HepG2 (cell line): ENCODE data around the gene TNK1. TPM values are rescaled to one million over a fixed set of nuclear protein-coding genes. Genes with fewer than 3 reads are reported as not detected.

Experiments used
- ATAC-seq: fragments of 200-7000 bp; cut with Tn5 transposase; 3 replicates; pipeline ENCODE4 v1.9.1; 2020; ENCODE audit warnings: mild to moderate bottlenecking, moderate library complexity
- BruUV-seq: library from RNA; stranded (reverse); fragments of 400-500 nt; replicated peaks from 2 replicates; lab custom pipeline; 2021; lab: Mats Ljungman, UMichigan
- CTCF ChIA-PET: fragments of 300-600 bp; formaldehyde crosslinking; extraction: SDS; loops from one replicate; lab custom pipeline; 2021; ENCODE audit warnings: low total read pairs, inconsistent platforms, low intra/inter-chr PET ratio; lab: Yijun Ruan, JAX
- POLR2A ChIA-PET: fragments of 350-600 bp; sonication (Branson Sonifier 250); formaldehyde crosslinking; loops from one replicate; lab custom pipeline; 2020; ENCODE audit warnings: antibody characterized with exemption, inconsistent platforms; lab: Yijun Ruan, JAX
- DNase-seq: peaks from one replicate; pipeline ENCODE4 v3.0.0-alpha.2; 2015; ENCODE audit warnings: low spot score
- FAIRE-seq: peaks from 3 replicates; lab custom pipeline; 2011; peaks lifted over from hg19 to GRCh38; lab: Jason Lieb, UNC
- H2AFZ ChIP-seq: one replicate; pipeline ENCODE4 v1.6.1; 2011; ENCODE audit warnings: low read length, inconsistent platforms
- H3K27ac ChIP-seq: fragments of 300-600 bp; 3 replicates; pipeline ENCODE4 v1.8.0; 2011; ENCODE audit warnings: mixed run types, mild to moderate bottlenecking, mixed read lengths, low read length, inconsistent platforms; ENCODE audit not compliant: insufficient read depth; ENCODE audit errors: extremely low read length
- H3K27me3 ChIP-seq, 2 experiments: fragments of 200-600 bp in 1 of 2; 2 replicates in 1 of 2; 3 replicates in 1 of 2; pipeline versions ENCODE4 v1.6.0 to v1.8.0; 2011; ENCODE audit warnings: low read length in 2 of 2, mild to moderate bottlenecking in 2 of 2, moderate library complexity in 2 of 2, inconsistent platforms in 1 of 2; ENCODE audit not compliant: insufficient read depth in 2 of 2, control insufficient read depth in 1 of 2
- H3K36me3 ChIP-seq, 2 experiments: fragments of 200-600 bp in 1 of 2; replicated peaks in 1 of 2; 2 replicates in 1 of 2; 3 replicates in 1 of 2; pipeline versions ENCODE4 v1.5.1 to v1.8.0; 2011; ENCODE audit warnings: low read length in 2 of 2, inconsistent platforms in 1 of 2; ENCODE audit not compliant: insufficient read depth in 2 of 2, control insufficient read depth in 1 of 2
- H3K4me1 ChIP-seq: 2 replicates; pipeline ENCODE4 v1.5.1; 2012; ENCODE audit warnings: low read length, inconsistent platforms; ENCODE audit not compliant: insufficient read depth
- H3K4me2 ChIP-seq: 2 replicates; pipeline ENCODE4 v1.6.0; 2011; ENCODE audit warnings: low read depth, low read length, inconsistent platforms
- H3K4me3 ChIP-seq, 3 experiments: fragments of 200-600 bp in 1 of 3; sonication (generic), shearing (Covaris generic) in 1 of 3; replicated peaks in 1 of 3; 2 replicates each; pipeline ENCODE4 v1.5.1; 2011 to 2016; ENCODE audit warnings: low read length in 3 of 3, inconsistent platforms in 2 of 3, low read depth in 2 of 3, mild to moderate bottlenecking in 2 of 3, control low read depth in 1 of 3, mixed read lengths in 1 of 3; ENCODE audit not compliant: insufficient read depth in 1 of 3
- H3K79me2 ChIP-seq: one replicate; pipeline ENCODE4 v1.6.1; 2011; ENCODE audit warnings: low read length, inconsistent platforms; ENCODE audit not compliant: insufficient read depth
- H3K9ac ChIP-seq: 2 replicates; pipeline ENCODE4 v1.6.0; 2011; ENCODE audit warnings: mild to moderate bottlenecking, low read depth, low read length, inconsistent platforms; ENCODE audit not compliant: insufficient read depth
- H3K9me3 ChIP-seq: 2 replicates; pipeline ENCODE4 v1.5.1; 2012; ENCODE audit warnings: mild to moderate bottlenecking, low read length
- H4K20me1 ChIP-seq: 2 replicates; pipeline ENCODE4 v1.6.0; 2011; ENCODE audit warnings: inconsistent platforms, mild to moderate bottlenecking, low read length, moderate library complexity; ENCODE audit not compliant: insufficient read depth
- AKAP8 ChIP-seq: sonication (generic); formaldehyde crosslinking; IDR thresholded peaks from 2 replicates; pipeline ENCODE4 v1.5.1; 2020; ENCODE audit warnings: mild to moderate bottlenecking, missing genetic modification reagents
- BRD4 ChIP-seq: sonication (generic); formaldehyde crosslinking; IDR thresholded peaks from 2 replicates; pipeline ENCODE4 v1.4.0; 2020; ENCODE audit warnings: missing genetic modification reagents
- MAFF ChIP-seq: IDR thresholded peaks from 2 replicates; pipeline ENCODE4 v1.6.1; 2011; ENCODE audit warnings: low read depth, low read length, improper control_type of control experiment
- MAFK ChIP-seq, 2 experiments: IDR thresholded peaks in 1 of 2; conservative IDR thresholded peaks in 1 of 2; 2 replicates each; pipeline ENCODE4 v1.6.1; 2011; ENCODE audit warnings: improper control_type of control experiment in 2 of 2, low read length in 2 of 2
- MED1 ChIP-seq: sonication (generic); formaldehyde crosslinking; IDR thresholded peaks from 2 replicates; pipeline ENCODE4 v1.4.0; 2020; ENCODE audit warnings: missing genetic modification reagents
- NCOA2 ChIP-seq: sonication (generic); formaldehyde crosslinking; IDR thresholded peaks from 2 replicates; pipeline ENCODE4 v1.8.0; 2022; ENCODE audit warnings: inconsistent platforms
- NR2F1 ChIP-seq, 2 experiments: fragments of 450-650 bp in 1 of 2; formaldehyde crosslinking in 1 of 2; IDR thresholded peaks; 2 replicates each; pipeline versions ENCODE4 v1.5.0 to v1.6.1; 2016 to 2020; ENCODE audit warnings: mild to moderate bottlenecking in 1 of 2, missing compliant biosample characterization in 1 of 2, missing genetic modification reagents in 1 of 2, moderate library complexity in 1 of 2
- PAX8 ChIP-seq: sonication (generic); formaldehyde crosslinking; IDR thresholded peaks from 2 replicates; pipeline ENCODE4 v1.8.0; 2022; ENCODE audit warnings: mild to moderate bottlenecking, missing genetic modification reagents, borderline replicate concordance
- RFXAP ChIP-seq: sonication (generic); formaldehyde crosslinking; IDR thresholded peaks from 2 replicates; pipeline ENCODE4 v1.4.0; 2020; ENCODE audit warnings: missing genetic modification reagents, borderline replicate concordance
- SUZ12 ChIP-seq: fragments of 150-350 bp; IDR thresholded peaks from 2 replicates; pipeline ENCODE4 v1.6.1; 2014; ENCODE audit warnings: low read depth, low read length
- ZBTB8A ChIP-seq: sonication (generic); formaldehyde crosslinking; IDR thresholded peaks from 2 replicates; pipeline ENCODE4 v1.4.0; 2020; ENCODE audit warnings: mild to moderate bottlenecking, low read depth, missing genetic modification reagents, borderline replicate concordance
- WGBS: methylation state at CpG from one replicate; pipeline ENCODE4 v1.1.6; 2017; ENCODE audit warnings: low lambda C conversion rate; 5-methylcytosine and 5-hydroxymethylcytosine counted together
- in situ Hi-C: cut with HindIII; loops from 2 replicates; pipeline ENCODE4 v1.10.0; 2017; ENCODE audit warnings: low pct_unique_long_range_greater_than_20kb; ENCODE audit not compliant: extremely low pct_ligation_motif_present
- intact Hi-C: fragments of 100-400 bp; cut with micrococcal nuclease; formaldehyde crosslinking; loops from one replicate; pipeline ENCODE4 v1.10.0; 2022; ENCODE audit not compliant: unreplicated experiment
- polyA plus RNA-seq, 8 experiments: library from polyadenylated mRNA; depleted of rRNA in 3 of 8; stranded (reverse) in 7 of 8; unstranded in 1 of 8; fragments of >200 nt; fragmentation: Illumina TruSeq in 4 of 8; extraction: Trizol in 4 of 8; gene quantifications; 2 replicates each; pipeline versions ENCODE4 v1.2.1 to v1.2.3, GENCODE V29; 2011 to 2016; ENCODE audit warnings: low read depth in 4 of 8, missing spikeins in 1 of 8, mixed read lengths in 1 of 8; ENCODE audit not compliant: insufficient read depth in 1 of 8
- total RNA-seq, 5 experiments: library from RNA; depleted of rRNA; stranded (reverse); fragments of >200 nt; fragmentation: Illumina TruSeq; extraction: Trizol; gene quantifications; 2 replicates each; pipeline ENCODE4 v1.2.3, GENCODE V29; 2016; ENCODE audit warnings: low read depth in 1 of 5
- TF ChIP-seq, protein P1 (sequence below): IDR thresholded peaks from 2 replicates; pipeline ENCODE4 v1.6.1; 2018; ENCODE audit warnings: missing genetic modification reagents, mild to moderate bottlenecking, missing compliant biosample characterization

Gene TNK1
- total and polyA plus RNA-seq, 2 of the 13 experiments (the other 11 are each of a cell fraction or from before 2014, with no cell fraction given), result 2.0 to 3.5 TPM

DNA sequence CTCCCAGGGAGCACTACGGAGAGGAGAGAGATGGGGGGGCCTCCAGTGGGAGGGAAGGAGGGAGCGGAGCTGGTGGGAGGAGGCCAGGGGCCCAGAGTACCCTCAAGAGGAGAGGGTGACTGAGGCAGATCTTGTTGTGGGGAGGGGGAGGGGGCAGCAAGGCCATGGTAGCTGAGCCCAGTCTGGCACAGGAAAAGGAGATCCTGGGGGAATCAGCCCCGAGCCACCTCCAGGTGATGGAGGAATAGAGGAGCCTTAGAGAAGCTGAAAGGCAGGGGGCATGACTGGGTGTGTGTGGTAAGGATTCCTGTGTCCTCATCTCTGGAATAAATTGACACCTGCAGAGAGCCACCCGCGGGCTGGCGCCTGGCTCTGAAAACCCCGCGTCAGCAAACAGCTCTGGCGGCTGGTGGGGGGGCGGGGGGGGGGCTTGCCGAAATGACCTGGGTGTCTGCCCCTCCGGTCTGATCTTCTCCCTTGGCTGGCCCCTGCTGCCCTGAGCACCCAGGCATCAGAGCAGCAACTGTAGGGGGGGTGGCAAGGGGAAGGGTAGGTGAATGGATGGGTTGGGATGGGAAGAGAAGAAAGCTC is 25.4 kb downstream of the TNK1 start:
- Histone ChIP-seq H4K20me1 (no peaks in the 10 kb centered on the region), H3K36me3 (0 out of 5 replicates have a peak, but pooled peaks cover 0 to 2% of the 10 kb centered on the region in 2 experiments), H3K9ac (no peak overlapping the region), H3K79me2 (peaks cover 4% of the 10 kb centered on the region), H3K4me2 (peak overlapping the region; percentile 80), H3K9me3 (no peaks in the 10 kb centered on the region), H3K27ac (no peak overlapping the region), H3K4me1 (peaks cover 18% of the 10 kb centered on the region), H3K27me3 (no peaks in the 10 kb centered on the region; a peak in 1 of 5 replicates), H2AFZ (no peak overlapping the region), H3K4me3 (no peak overlapping the region; a peak in 1 of 6 replicates)
- FAIRE-seq (no peak), ATAC-seq (no peak), DNase-seq (no peak)
- no TSS peak for BruUV-seq
- ChIA-PET POLR2A (no interaction called here), CTCF (no interaction called here)
- intact Hi-C loops, result no loop called here
- in situ Hi-C loops, result no loop called here
- TF ChIP-seq AKAP8 (CRISPR knock-in tag), result no peak
- TF ChIP-seq SUZ12, result no peak
- no peak for TF ChIP-seq RFXAP (CRISPR knock-in tag)
- TF ChIP-seq ZBTB8A (CRISPR knock-in tag), result no peak
- TF ChIP-seq MAFF, result 0 out of 2 replicates have a peak, but pooled peaks have one; percentile 29
- TF ChIP-seq BRD4, result no peak
- TF ChIP-seq MED1, result no peak
- TF ChIP-seq MAFK (conservative IDR thresholded peaks at IDR 0.05 in 1 of 2, IDR thresholded peaks at IDR 0.05 in 1 of 2; ENCODE audit: low read length in 2 of 2), result peak in 1 of 2 experiments; percentile 47; a peak in 3 of 4 replicates
- TF ChIP-seq, protein P1, sequence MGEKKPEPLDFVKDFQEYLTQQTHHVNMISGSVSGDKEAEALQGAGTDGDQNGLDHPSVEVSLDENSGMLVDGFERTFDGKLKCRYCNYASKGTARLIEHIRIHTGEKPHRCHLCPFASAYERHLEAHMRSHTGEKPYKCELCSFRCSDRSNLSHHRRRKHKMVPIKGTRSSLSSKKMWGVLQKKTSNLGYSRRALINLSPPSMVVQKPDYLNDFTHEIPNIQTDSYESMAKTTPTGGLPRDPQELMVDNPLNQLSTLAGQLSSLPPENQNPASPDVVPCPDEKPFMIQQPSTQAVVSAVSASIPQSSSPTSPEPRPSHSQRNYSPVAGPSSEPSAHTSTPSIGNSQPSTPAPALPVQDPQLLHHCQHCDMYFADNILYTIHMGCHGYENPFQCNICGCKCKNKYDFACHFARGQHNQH (CRISPR knock-in tag), result no peak
- TF ChIP-seq PAX8 (CRISPR knock-in tag), result no peak
- no peak for TF ChIP-seq NR2F1 (CRISPR knock-in tag; IDR thresholded peaks at IDR 0.05)
- TF ChIP-seq NCOA2 (CRISPR knock-in tag), result no peak
- 71% methylated on average over 4 of the region's 12 CpGs for whole genome bisulfite sequencing
